ENCODE data around the gene RAPGEF5.

DNA sequence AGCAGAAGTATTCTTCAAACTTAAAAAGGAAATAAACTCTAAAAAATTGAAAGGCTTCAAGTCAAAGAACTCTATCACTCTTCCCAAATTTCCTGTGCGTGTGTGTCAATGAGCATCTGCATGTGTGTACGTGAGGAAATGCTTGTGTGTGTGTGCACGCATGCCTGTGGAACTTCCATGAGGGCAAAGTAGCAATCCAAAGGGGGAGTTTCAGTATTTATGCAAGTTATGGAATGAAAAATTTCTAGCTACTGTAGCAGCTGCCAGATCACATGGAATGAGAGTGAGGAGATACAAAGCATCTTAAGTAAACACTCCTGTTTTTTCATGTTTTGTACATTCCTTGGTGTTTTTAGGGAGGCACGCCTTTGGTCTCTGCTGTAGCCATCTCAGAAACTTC, 152.6 kb downstream of the RAPGEF5 start:
- no peak for TF ChIP-seq POLR2A (IDR thresholded peaks at IDR 0.05)
- TF ChIP-seq, protein P1, sequence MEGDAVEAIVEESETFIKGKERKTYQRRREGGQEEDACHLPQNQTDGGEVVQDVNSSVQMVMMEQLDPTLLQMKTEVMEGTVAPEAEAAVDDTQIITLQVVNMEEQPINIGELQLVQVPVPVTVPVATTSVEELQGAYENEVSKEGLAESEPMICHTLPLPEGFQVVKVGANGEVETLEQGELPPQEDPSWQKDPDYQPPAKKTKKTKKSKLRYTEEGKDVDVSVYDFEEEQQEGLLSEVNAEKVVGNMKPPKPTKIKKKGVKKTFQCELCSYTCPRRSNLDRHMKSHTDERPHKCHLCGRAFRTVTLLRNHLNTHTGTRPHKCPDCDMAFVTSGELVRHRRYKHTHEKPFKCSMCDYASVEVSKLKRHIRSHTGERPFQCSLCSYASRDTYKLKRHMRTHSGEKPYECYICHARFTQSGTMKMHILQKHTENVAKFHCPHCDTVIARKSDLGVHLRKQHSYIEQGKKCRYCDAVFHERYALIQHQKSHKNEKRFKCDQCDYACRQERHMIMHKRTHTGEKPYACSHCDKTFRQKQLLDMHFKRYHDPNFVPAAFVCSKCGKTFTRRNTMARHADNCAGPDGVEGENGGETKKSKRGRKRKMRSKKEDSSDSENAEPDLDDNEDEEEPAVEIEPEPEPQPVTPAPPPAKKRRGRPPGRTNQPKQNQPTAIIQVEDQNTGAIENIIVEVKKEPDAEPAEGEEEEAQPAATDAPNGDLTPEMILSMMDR (IDR thresholded peaks at IDR 0.05 in 8 of 11, conservative IDR thresholded peaks at IDR 0.05 in 3 of 11): no peak
